ENCODE measurements around the gene MED8. TPM values are rescaled to one million over a fixed set of nuclear protein-coding genes. Genes with fewer than 3 reads are reported as not detected.
"Not testable (repeated sequence)": the region's sequence is repeated elsewhere in the genome, so short reads cannot be mapped to it uniquely, and the experiment has no call there.

Gene MED8
- total RNA-seq, 1 experiment from 2014 or later: 61.6 TPM

DNA sequence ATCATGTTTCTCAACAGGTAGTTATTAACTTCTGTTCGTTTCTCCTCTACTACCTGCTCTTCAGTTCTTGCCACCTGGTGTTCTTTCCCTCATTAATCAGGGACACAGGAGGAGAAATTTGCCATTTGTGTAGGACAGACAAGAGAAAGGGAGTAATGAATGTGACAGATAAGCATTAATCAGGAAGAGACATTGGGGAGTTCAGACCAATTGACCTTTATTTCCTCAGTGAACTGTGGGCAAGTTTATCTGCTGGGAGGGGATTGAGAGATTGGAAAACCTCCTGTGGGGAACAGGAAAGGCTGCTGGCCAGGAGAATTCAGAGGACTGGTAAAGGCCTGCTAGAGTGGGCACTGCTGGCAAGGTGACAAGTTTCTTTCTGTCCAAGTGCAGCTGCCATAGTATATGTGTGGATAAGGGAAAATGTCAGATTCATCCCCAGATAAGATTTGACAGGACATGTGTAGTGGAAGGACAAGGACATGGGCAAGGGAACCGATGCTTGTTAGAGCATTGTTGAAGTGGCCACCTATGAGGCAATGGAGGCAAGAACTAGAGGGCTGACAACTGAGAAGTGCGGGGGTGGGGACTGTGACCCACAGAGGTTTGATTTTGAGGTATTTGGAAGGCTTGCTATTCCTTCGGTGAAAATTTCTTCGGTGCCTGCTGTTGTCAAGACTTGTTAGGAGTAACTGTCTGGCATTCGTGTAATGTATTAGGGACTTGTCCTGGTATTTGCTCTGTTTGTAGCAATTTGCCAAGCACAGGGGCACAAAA lies 12.7 kb upstream of the MED8 start:
- intact Hi-C loops (cut with micrococcal nuclease): no loop called here
- no peak for DNase-seq (ENCODE audit: unreplicated experiment)
- Mint-ChIP-seq H3K27me3 (ENCODE audit: insufficient read depth, unreplicated experiment) (no peaks in the 10 kb centered on the region), H3K36me3 (ENCODE audit: insufficient read depth, unreplicated experiment) (peaks cover 49% of the 10 kb centered on the region), H3K27ac (ENCODE audit: low read depth, unreplicated experiment) (no peak overlapping the region), H3K9me3 (ENCODE audit: unreplicated experiment) (no peaks in the 10 kb centered on the region), H3K4me1 (ENCODE audit: insufficient read depth, unreplicated experiment) (peaks cover 12% of the 10 kb centered on the region), H3K4me3 (ENCODE audit: unreplicated experiment) (no peak overlapping the region)
- BruUV-seq (replicated peaks): no TSS peak
- ChIA-PET POLR2A (interaction anchor here (1.3 kb wide), 1 partner anchor 12 kb away, joined by 4 read pairs; no protein-coding TSS in a partner anchor), CTCF (no interaction called here)
- TF ChIP-seq, protein P1, sequence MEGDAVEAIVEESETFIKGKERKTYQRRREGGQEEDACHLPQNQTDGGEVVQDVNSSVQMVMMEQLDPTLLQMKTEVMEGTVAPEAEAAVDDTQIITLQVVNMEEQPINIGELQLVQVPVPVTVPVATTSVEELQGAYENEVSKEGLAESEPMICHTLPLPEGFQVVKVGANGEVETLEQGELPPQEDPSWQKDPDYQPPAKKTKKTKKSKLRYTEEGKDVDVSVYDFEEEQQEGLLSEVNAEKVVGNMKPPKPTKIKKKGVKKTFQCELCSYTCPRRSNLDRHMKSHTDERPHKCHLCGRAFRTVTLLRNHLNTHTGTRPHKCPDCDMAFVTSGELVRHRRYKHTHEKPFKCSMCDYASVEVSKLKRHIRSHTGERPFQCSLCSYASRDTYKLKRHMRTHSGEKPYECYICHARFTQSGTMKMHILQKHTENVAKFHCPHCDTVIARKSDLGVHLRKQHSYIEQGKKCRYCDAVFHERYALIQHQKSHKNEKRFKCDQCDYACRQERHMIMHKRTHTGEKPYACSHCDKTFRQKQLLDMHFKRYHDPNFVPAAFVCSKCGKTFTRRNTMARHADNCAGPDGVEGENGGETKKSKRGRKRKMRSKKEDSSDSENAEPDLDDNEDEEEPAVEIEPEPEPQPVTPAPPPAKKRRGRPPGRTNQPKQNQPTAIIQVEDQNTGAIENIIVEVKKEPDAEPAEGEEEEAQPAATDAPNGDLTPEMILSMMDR (IDR thresholded peaks at IDR 0.05; ENCODE audit: unreplicated experiment): no peak

DNA sequence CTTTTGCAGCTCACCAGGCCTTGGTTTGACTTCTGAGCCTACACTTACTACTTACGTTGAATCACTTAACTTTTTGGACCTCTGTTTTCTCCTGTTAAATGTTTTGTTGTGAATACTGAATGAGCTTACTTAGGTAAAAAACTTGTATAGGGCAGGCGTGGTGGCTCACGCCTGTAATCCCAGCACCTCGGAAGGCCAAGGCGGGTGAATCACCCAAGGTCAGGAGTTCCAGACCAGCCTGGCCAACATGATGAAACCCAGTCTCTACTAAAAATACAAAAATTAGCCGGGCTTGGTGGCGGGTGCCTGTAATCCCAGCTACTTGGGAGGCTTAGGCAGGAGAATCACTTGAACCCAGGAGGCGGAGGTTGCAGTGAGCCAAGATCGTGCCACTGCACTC lies 10.8 kb upstream of the MED8 start:
- H3K27me3 Mint-ChIP-seq (ENCODE audit: insufficient read depth, unreplicated experiment); H3K4me3 Mint-ChIP-seq (ENCODE audit: unreplicated experiment); intact Hi-C loops (cut with micrococcal nuclease); DNase-seq (ENCODE audit: unreplicated experiment); H3K9me3 Mint-ChIP-seq (ENCODE audit: unreplicated experiment); BruUV-seq (replicated peaks); H3K27ac Mint-ChIP-seq (ENCODE audit: low read depth, unreplicated experiment): not testable (repeated sequence)
- ChIA-PET CTCF (interaction anchor here (0.6 to 1.5 kb wide), 3 partner anchors 11 to 16 kb away, joined by 3 to 6 read pairs (median 4); partner anchors contain the start of genes MED8 and SZT2), POLR2A (interaction anchor here (1.1 kb wide), 1 partner anchor 11 kb away, joined by 6 read pairs; the partner anchor contains the start of genes MED8 and SZT2)
- peaks cover 12% of the 10 kb centered on the region for H3K4me1 Mint-ChIP-seq (ENCODE audit: insufficient read depth, unreplicated experiment)
- H3K36me3 Mint-ChIP-seq (ENCODE audit: insufficient read depth, unreplicated experiment): peaks cover 37% of the 10 kb centered on the region

DNA sequence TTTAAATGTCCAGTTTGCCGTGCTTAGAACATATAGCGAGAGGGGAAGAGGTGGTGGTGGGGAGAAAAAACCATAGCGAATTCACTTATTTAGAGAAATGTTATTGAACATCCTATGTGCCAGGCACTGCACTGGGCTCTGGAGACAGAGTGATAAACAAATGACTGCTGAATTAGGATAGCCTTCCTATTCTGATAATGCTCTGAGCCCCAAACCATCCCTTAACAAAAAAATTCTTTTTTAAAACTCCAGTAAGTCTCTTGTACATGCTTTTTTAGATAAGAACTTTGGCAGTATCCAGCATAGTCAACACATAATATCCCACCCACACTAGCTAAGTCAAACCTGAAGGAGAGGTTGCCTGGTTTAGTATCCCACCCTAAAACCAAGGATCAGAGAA lies 8.6 kb upstream of the MED8 start:
- Mint-ChIP-seq H3K4me3 (ENCODE audit: unreplicated experiment) (no peak overlapping the region), H3K27ac (ENCODE audit: low read depth, unreplicated experiment) (no peak overlapping the region), H3K36me3 (ENCODE audit: insufficient read depth, unreplicated experiment) (peaks cover 31% of the 10 kb centered on the region), H3K27me3 (ENCODE audit: insufficient read depth, unreplicated experiment) (no peaks in the 10 kb centered on the region), H3K4me1 (ENCODE audit: insufficient read depth, unreplicated experiment) (peaks cover 15% of the 10 kb centered on the region), H3K9me3 (ENCODE audit: unreplicated experiment) (no peaks in the 10 kb centered on the region)
- DNase-seq (ENCODE audit: unreplicated experiment): no peak
- TF ChIP-seq, protein P1 (IDR thresholded peaks at IDR 0.05; ENCODE audit: unreplicated experiment): no peak
- POLR2A ChIA-PET: no interaction called here
- intact Hi-C loops (cut with micrococcal nuclease): no loop called here
- CTCF ChIA-PET: no interaction called here
- no TSS peak for BruUV-seq (replicated peaks)

- CTCF ChIA-PET: no interaction called here
- no peaks in the 10 kb centered on the region for H3K27me3 Mint-ChIP-seq (ENCODE audit: insufficient read depth, unreplicated experiment)
- TF ChIP-seq, protein P1 (IDR thresholded peaks at IDR 0.05; ENCODE audit: unreplicated experiment): no peak
- no peaks in the 10 kb centered on the region for H3K9me3 Mint-ChIP-seq (ENCODE audit: unreplicated experiment)
- intact Hi-C loops (cut with micrococcal nuclease): no loop called here
- H3K4me3 Mint-ChIP-seq (ENCODE audit: unreplicated experiment): no peak overlapping the region
- DNase-seq (ENCODE audit: unreplicated experiment): no peak
- POLR2A ChIA-PET: no interaction called here
- H3K4me1 Mint-ChIP-seq (ENCODE audit: insufficient read depth, unreplicated experiment): peaks cover 10% of the 10 kb centered on the region
- BruUV-seq (replicated peaks): no TSS peak
- H3K27ac Mint-ChIP-seq (ENCODE audit: low read depth, unreplicated experiment): no peak overlapping the region
- peaks cover 34% of the 10 kb centered on the region for H3K36me3 Mint-ChIP-seq (ENCODE audit: insufficient read depth, unreplicated experiment)
These were observed 6.5 kb upstream of the MED8 start for GRCh38 chr1:43396059-43396458.
